Glutamatergic neuron (in vitro differentiated cells): ENCODE data around the gene SDSL. TPM values are rescaled to one million over a fixed set of nuclear protein-coding genes. Genes with fewer than 3 reads are reported as not detected.

Experiments used
- DNase-seq: peaks from one replicate; pipeline ENCODE4 v3.0.0; 2022
- H3K27ac Mint-ChIP-seq: one replicate; pipeline ENCODE4 v1.8.0; 2020; ENCODE audit warnings: mild to moderate bottlenecking, mixed read lengths, inconsistent platforms; ENCODE audit not compliant: unreplicated experiment
- H3K27me3 Mint-ChIP-seq: one replicate; pipeline ENCODE4 v1.8.0; 2020; ENCODE audit warnings: mild to moderate bottlenecking, moderate library complexity, mixed read lengths, inconsistent platforms; ENCODE audit not compliant: unreplicated experiment
- H3K36me3 Mint-ChIP-seq: one replicate; pipeline ENCODE4 v1.8.0; 2020; ENCODE audit warnings: mild to moderate bottlenecking, mixed read lengths, inconsistent platforms; ENCODE audit not compliant: unreplicated experiment
- H3K4me1 Mint-ChIP-seq: one replicate; pipeline ENCODE4 v1.8.0; 2020; ENCODE audit warnings: mild to moderate bottlenecking, low read depth, mixed read lengths, inconsistent platforms; ENCODE audit not compliant: unreplicated experiment
- H3K4me3 Mint-ChIP-seq: one replicate; pipeline ENCODE4 v1.8.0; 2020; ENCODE audit warnings: mild to moderate bottlenecking, mixed read lengths, inconsistent platforms; ENCODE audit not compliant: unreplicated experiment
- H3K9me3 Mint-ChIP-seq: one replicate; pipeline ENCODE4 v1.8.0; 2020; ENCODE audit warnings: mild to moderate bottlenecking, moderate library complexity, mixed read lengths, inconsistent platforms; ENCODE audit not compliant: unreplicated experiment
- CTCF ChIP-seq: fragments of 200-600 bp; sonication (generic); IDR thresholded peaks from one replicate; pipeline ENCODE4 v1.5.0; 2021; ENCODE audit not compliant: partially characterized antibody, unreplicated experiment
- total RNA-seq: library from RNA; stranded (reverse); fragmentation: NEBNext Ultra II Directional; extraction: Animal tissue kit (Norgen Biotek cat#: 25700); gene quantifications from one replicate; pipeline ENCODE4 v1.2.1, GENCODE V29; 2021; ENCODE audit not compliant: unreplicated experiment

Gene SDSL
- total RNA-seq, 1 donor from 2014 or later = 0.74 TPM

DNA sequence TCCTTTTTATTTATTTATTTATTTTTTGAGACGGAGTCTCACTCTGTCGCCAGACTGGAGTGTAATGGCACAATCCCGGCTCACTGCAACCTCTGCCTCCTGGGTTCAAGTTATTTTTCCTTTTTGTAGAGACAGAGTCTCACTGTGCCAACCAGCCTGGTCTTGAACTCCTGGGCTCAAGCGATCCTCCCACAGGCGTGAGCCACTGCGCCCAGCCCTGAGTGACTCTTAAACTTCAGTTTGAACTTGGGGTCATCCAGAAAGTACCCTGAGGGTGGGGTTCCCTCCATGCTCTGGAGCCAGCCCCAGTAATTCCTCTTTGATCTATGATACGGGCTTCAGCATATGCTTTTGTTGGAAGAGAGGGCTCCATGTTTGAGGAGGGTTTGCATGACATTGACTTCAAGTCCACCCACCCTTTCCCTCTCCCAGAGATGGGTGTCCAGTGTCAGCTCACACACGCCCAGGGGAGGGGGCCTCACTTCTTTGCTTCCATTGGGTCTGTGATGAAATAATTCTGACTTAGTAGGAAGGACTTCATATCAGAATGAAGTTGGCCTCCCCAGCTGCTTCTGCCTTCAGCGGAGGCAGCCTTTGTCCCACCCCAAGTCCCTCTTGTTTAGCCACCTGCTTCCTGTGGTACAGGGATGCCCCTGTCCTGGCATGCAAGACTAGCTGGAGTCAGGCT lies 30.4 kb upstream of the SDSL start:
- Mint-ChIP-seq H3K27ac (no peak overlapping the region), H3K4me1 (no peaks in the 10 kb centered on the region), H3K27me3 (peaks cover 3% of the 10 kb centered on the region), H3K9me3 (peaks cover 3% of the 10 kb centered on the region), H3K36me3 (no peaks in the 10 kb centered on the region), H3K4me3 (no peak overlapping the region)
- no peak for TF ChIP-seq CTCF
- no peak for DNase-seq

DNA sequence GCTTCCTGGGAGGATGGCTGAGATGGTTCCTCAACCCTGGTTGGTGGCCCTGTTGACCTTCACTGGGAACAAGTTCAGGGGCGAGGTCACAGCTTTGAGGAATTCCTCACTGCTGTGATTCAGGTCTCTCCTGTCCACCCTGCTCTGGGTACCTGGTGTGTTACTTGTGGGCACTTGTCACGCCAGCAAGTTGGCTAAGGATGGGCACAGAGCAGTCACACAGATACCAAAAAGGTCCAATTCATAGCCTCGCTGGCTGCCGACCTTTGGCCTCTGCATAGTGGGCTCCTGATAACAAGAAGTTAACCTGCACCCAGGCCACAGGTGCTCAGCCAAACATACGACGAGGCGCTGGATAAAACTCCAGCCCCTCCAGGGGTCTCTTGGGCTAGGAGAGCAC lies 29.7 kb upstream of the SDSL start:
- H3K4me3 Mint-ChIP-seq = no peak overlapping the region

DNA sequence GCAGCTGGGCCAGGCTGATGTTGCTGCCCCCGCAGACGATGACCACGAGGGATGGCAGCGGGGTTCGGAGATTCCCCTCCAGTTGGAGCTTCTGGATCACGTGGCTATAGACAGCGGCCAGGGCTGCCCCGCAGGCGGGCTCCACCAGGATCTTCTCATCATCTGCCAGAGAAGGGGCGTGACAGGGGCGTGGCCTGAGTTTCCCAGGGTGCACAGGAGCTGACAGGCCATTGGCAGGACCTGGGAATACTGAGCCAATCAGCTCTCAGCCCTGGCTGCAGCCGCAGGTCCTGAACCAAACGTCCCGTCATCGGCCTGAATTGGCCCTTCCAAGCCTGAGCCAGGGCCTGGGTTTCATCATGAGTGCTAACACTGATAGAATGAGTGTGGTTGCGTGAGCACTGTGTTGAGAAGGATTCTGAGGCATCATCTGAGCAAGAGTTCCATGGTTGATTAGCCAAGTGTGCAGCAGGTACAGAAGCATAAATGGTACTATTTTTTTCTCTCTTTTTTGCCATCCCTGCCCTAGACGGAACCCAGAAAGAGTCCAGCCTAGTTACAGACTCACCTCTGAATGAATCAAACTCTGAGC lies 29.1 kb upstream of the SDSL start:
- DNase-seq = no peak
- Mint-ChIP-seq H3K36me3 (no peaks in the 10 kb centered on the region), H3K27me3 (peaks cover 7% of the 10 kb centered on the region), H3K27ac (no peak overlapping the region), H3K4me3 (no peak overlapping the region), H3K9me3 (peaks cover 3% of the 10 kb centered on the region), H3K4me1 (peaks cover 5% of the 10 kb centered on the region)
- TF ChIP-seq CTCF = no peak

More for the DNA sequence above, 29.7 kb upstream of the SDSL start:
- H3K27me3 Mint-ChIP-seq = peaks cover 3% of the 10 kb centered on the region
- H3K36me3 Mint-ChIP-seq = no peaks in the 10 kb centered on the region
- H3K9me3 Mint-ChIP-seq = peaks cover 3% of the 10 kb centered on the region
- peaks cover 2% of the 10 kb centered on the region for H3K4me1 Mint-ChIP-seq
- H3K27ac Mint-ChIP-seq = no peak overlapping the region
- no peak for DNase-seq
- TF ChIP-seq CTCF = no peak

DNA sequence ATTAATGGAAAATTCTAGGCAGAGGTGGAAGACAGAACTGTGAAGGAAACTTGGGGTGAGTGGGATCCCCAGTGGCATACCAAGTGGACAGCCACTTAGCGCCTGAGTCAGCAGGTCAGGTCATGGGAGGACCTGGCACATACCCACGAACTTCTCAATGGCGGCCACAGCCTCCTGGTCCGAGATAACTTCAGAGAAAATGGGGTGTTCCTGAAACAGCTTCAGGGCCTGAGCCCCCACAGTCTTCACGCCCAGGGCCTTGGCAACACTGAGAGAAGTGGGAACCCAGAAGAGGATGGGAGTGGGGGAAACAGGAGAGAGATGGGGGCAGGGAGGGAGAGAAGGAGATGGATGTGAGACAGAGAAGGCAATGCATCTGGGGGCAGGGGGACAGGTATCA lies 28.4 kb upstream of the SDSL start:
- DNase-seq = no peak
- peaks cover 5% of the 10 kb centered on the region for H3K4me1 Mint-ChIP-seq
- H3K9me3 Mint-ChIP-seq = peaks cover 3% of the 10 kb centered on the region
- TF ChIP-seq CTCF = no peak
- H3K36me3 Mint-ChIP-seq = no peaks in the 10 kb centered on the region
- H3K27ac Mint-ChIP-seq = no peak overlapping the region
- peaks cover 7% of the 10 kb centered on the region for H3K27me3 Mint-ChIP-seq
- H3K4me3 Mint-ChIP-seq = no peak overlapping the region

DNA sequence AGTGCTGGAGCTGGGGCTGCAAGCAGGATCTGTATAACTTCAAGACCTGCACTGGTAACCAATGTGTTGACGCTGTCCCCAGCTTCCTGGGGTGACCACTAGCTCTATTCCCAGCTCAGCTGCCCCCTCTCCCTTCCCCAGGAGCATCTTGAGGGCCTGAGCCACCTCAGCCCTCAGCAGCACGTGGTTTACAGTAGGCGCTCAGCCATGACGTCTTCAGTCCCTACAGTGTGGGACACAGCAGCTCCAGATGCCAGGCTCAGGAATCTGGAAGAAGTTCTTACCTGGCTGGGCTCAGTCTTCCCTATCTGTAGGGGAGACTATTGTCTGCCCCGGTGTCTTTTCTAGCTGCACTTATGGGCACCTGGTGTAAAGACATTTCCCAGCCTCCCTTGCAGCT lies 27.1 kb upstream of the SDSL start:
- Mint-ChIP-seq H3K27ac (no peak overlapping the region), H3K9me3 (peaks cover 3% of the 10 kb centered on the region), H3K4me1 (peaks cover 5% of the 10 kb centered on the region), H3K27me3 (peaks cover 7% of the 10 kb centered on the region), H3K4me3 (no peak overlapping the region), H3K36me3 (no peaks in the 10 kb centered on the region)
- TF ChIP-seq CTCF = no peak
- no peak for DNase-seq
